ENCODE data around the gene NTF3. TPM values are rescaled to one million over a fixed set of nuclear protein-coding genes. Genes with fewer than 3 reads are reported as not detected.

NTF3 gene
- total and polyA plus RNA-seq, 9 of the 15 experiments (the other 6 are each of a cell fraction or from before 2014, with no cell fraction given), result not detected

GRCh38 chr12:5461966-5462365 lies 30.1 kb downstream of the NTF3 start (continued):
- TF ChIP-seq ZBTB9 (CRISPR knock-in tag; IDR thresholded peaks at IDR 0.05), result no peak
- no peak for TF ChIP-seq ZNF384 (IDR thresholded peaks at IDR 0.05; ENCODE audit: low read depth, low read length)

GRCh38 chr12:5464096-5464495 lies 32.2 kb downstream of the NTF3 start:
- ChIA-PET CTCF (ENCODE audit: low intra/inter-chr PET ratio) (no interaction called here), POLR2A (interaction anchor here (0.7 kb wide), 1 partner anchor 250 kb away, joined by 4 read pairs; no protein-coding TSS in a partner anchor)
- H3K36me3 ChIP-seq (ENCODE audit: control insufficient read depth, insufficient read depth, low read length), result no peaks in the 10 kb centered on the region
- H2AFZ ChIP-seq (ENCODE audit: low read depth, low read length), result no peak overlapping the region
- no peak for TF ChIP-seq USF2 (CRISPR knock-in tag; IDR thresholded peaks at IDR 0.05)
- TF ChIP-seq RCOR1 (IDR thresholded peaks at IDR 0.05; ENCODE audit: borderline replicate concordance in 1 of 2, low read depth in 2 of 2, low read length in 2 of 2), result no peak
- TF ChIP-seq POLR2G (IDR thresholded peaks at IDR 0.05; ENCODE audit: low read depth, low read length), result no peak
- TF ChIP-seq LARP7 (IDR thresholded peaks at IDR 0.05), result no peak
- TF ChIP-seq MTA3 (IDR thresholded peaks at IDR 0.05; ENCODE audit: borderline replicate concordance), result no peak
- TF ChIP-seq EGR1 (conservative IDR thresholded peaks at IDR 0.05), result no peak
- no peak for TF ChIP-seq DDX20 (tag; IDR thresholded peaks at IDR 0.05; ENCODE audit: low read depth)
- TF ChIP-seq GABPA (tag; conservative IDR thresholded peaks at IDR 0.05; ENCODE audit: low read depth), result no peak
- no peaks in the 10 kb centered on the region for H3K9me3 ChIP-seq (replicated peaks; ENCODE audit: control insufficient read depth, insufficient read depth, low read depth, low read length)
- DNase-seq (ENCODE audit: extremely low read depth in 1 of 4, low spot score in 3 of 4) (no peak), ATAC-seq (no peak), FAIRE-seq (no peak)
- H3K4me2 ChIP-seq (ENCODE audit: insufficient read depth, low read length), result no peak overlapping the region
- peaks cover 0 to 2% of the 10 kb centered on the region in 2 experiments; a peak in 1 of 5 replicates for H3K4me1 ChIP-seq (replicated peaks in 1 of 2; ENCODE audit: control insufficient read depth in 2 of 2, insufficient read depth in 2 of 2, low read length in 2 of 2)
- 0 out of 5 replicates have a peak, but pooled peaks cover 0 to 7% of the 10 kb centered on the region in 2 experiments for H3K27me3 ChIP-seq (ENCODE audit: control insufficient read depth in 2 of 2, insufficient read depth in 2 of 2, low read length in 2 of 2)
- no TSS peak for BruUV-seq (replicated peaks)
- no peak overlapping the region for H3K27ac ChIP-seq (ENCODE audit: extremely low read depth, low read depth, low read length)
- H4K20me1 ChIP-seq (replicated peaks; ENCODE audit: control insufficient read depth, insufficient read depth, low read length), result no peaks in the 10 kb centered on the region
- H3K9ac ChIP-seq (ENCODE audit: insufficient read depth in 1 of 2, low read depth in 2 of 2, low read length in 2 of 2), result no peak overlapping the region
- H3K9me1 ChIP-seq (ENCODE audit: control insufficient read depth, insufficient read depth, low read length), result no peaks in the 10 kb centered on the region
- no peaks in the 10 kb centered on the region for H3K79me2 ChIP-seq (ENCODE audit: control insufficient read depth, insufficient read depth, low read length)
- no peak overlapping the region for H3K4me3 ChIP-seq
- WGBS (ENCODE audit: insufficient coverage, low coverage, missing lambda C conversion rate), result 0% methylated on average over 2 of the region's 2 CpGs
- in situ Hi-C loops (cut with MboI) (no loop called here), intact Hi-C loops (cut with micrococcal nuclease) (no loop called here)

All from K562 (cell line).